Bladder microvascular endothelial cell (primary cell): ENCODE data around the gene CFAP47. TPM values are rescaled to one million over a fixed set of nuclear protein-coding genes. Genes with fewer than 3 reads are reported as not detected.

Source experiments
- total RNA-seq: library from RNA; depleted of rRNA; stranded (reverse); fragments of >200 nt; gene quantifications from 2 replicates; pipeline ENCODE4 v1.2.3, GENCODE V29; 2014

The CFAP47 gene, protein sequence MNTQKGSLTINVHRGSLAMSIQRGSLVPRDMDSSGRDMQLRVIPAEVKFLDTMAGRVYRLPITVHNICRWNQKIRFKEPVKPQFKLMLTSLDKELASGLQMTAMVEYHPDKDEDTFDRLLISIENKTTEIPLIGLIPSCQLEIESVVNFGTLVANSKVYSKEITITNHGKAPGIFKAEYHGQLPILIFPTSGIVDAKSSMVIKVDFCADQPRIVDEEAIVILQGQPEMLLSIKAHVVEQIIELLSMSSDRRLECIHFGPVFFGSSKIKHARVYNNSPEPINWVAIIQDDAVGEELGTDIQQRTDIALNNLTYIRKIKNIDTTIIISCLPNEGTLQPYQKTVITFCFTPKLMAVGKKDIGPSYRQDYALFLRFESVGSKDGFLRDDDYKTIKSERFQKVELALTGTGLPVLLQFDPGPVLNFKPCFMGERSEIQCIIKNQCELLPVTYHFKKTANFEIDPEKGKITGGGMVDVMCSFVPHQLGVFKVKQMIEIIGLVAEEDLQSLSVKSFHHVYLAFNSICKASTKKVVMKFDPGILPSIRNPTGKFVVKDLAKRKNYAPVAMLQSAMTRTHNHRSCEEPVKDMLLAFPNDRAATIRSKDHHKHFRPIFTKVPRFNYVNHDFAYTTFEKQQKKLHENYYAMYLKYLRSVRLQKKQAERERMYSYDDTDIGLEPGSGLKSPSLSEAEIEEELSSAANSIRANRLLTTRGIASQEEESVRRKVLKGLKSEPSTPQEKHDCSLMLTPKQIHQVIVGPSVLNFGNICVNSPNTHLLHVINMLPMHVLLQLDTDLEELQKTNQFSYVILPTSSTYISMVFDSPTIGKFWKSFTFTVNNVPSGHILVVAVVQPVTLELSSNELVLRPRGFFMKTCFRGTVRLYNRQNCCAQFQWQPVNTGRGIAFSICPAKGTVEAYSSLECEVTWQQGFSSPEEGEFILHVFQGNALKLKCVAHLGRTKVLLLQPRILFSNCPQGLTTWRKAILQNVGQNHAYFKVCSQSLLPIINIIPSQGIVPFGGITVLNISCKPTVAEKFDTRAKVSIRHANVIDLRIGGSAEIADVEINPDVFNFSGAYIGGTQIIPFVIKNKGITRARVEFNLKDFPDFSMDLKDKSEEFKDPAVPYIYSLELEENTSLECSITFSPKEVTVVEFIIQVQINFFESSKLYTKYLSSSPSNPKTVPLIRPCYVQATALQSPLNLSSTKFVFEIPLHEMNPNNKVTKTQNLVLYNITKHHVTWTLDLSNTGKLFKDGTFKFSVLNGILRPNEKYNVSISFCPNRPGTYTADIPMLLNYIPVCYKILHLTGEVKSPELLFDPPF (N-terminal part only)
- not detected in 2 replicates for total RNA-seq

DNA sequence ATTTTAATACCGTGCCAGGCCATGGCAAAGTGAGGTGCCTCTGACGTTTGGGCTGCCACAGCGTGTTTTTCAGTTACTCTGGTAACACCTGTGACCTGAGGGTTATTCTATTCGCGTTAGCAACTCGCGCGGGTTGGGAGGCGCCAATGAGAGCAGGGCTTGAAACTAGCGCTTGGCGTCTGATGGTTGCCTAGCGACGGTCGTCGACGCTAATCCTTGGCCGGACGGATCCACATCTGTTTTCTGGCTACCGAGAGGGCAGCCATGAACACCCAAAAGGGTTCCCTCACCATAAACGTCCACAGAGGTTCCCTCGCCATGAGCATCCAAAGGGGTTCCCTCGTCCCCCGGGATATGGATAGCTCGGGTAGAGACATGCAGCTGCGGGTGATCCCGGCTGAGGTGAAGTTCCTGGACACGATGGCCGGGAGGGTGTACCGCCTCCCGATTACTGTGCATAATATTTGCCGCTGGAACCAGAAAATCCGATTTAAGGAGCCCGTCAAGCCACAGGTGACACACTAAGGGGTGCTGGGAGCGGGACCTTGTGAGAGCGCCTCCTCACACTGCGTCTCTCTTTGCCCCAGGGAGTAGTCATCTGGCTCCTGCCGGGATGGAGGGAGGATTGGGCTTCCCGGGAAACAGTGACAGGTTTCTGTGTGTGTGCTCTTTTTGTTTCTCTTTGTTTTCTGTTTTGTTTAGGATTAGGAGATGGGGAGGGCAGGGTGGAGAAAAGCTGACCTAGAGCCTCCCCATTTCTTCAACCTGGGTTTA is at the start of gene CFAP47:
CFAP47 (plus strand) TSS at position 199 of the 774 bp plus-strand sequence; CDS start at position 265, 66 bp downstream.

Other genes with a start within 250 kb of the CFAP47 start
- gene MAGEB16, start 121.4 kb upstream of the CFAP47 start, total RNA-seq: not detected in 2 replicates